NCI-H1105 (cell line): Measurements from ENCODE around the gene TBCB.
"Not testable (repeated sequence)": the region's sequence is repeated elsewhere in the genome, so short reads cannot be mapped to it uniquely, and the experiment has no call there.

Experiments
- DNase-seq: peaks from one replicate; lab custom pipeline; 2025; lab: John Stamatoyannopoulos, UW

Gene TBCB

DNA sequence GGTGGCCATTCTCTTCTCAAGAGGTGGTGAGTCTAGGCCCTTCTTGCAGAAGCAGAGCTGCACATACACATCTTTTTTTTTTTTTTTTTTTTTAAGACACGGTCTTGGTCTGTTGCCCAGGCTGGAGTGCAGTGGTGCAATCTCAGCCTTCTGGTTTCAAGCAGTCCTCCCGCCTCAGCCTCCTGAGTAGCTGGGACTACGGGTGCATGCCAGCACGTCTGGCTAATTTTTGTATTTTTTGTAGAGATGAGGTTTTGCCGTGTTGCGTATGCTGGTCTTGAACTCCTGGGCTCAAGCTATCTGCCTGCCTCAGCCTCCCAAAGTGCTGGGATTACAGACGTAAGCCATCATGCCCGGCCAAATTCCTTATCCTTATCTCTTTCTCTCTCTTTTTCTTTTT lies 58.6 kb downstream of the TBCB start:
- DNase-seq, result not testable (repeated sequence)
